Trophoblast cell (in vitro differentiated cells and primary cell): ENCODE data around the gene BARHL2.

Source experiments
- DNase-seq, 2 donors: peaks; one replicate each; pipeline ENCODE4 v3.0.0-alpha.2; 2016
- H2AFZ ChIP-seq: 2 replicates; pipeline ENCODE4 v1.6.1; 2013; ENCODE audit warnings: low read length, moderate library complexity, mild to moderate bottlenecking; ENCODE audit not compliant: insufficient read depth, poor library complexity
- H2AK5ac ChIP-seq: 2 replicates; pipeline ENCODE4 v1.6.1; 2013; ENCODE audit warnings: mild to moderate bottlenecking, low read length
- H2BK120ac ChIP-seq: 2 replicates; pipeline ENCODE4 v1.6.1; 2013; ENCODE audit warnings: low read length, mild to moderate bottlenecking, moderate library complexity; ENCODE audit not compliant: insufficient read depth, poor library complexity
- H2BK12ac ChIP-seq: 2 replicates; pipeline ENCODE4 v1.6.1; 2013; ENCODE audit warnings: mild to moderate bottlenecking, low read length, moderate library complexity
- H2BK5ac ChIP-seq: 2 replicates; pipeline ENCODE4 v1.6.1; 2013; ENCODE audit warnings: low read length, low read depth, moderate library complexity, mild to moderate bottlenecking; ENCODE audit not compliant: poor library complexity
- H3K14ac ChIP-seq: 2 replicates; pipeline ENCODE4 v1.6.1; 2013; ENCODE audit warnings: mild to moderate bottlenecking, low read length
- H3K18ac ChIP-seq: 2 replicates; pipeline ENCODE4 v1.6.1; 2013; ENCODE audit warnings: mild to moderate bottlenecking, low read length
- H3K23ac ChIP-seq: 2 replicates; pipeline ENCODE4 v1.6.1; 2013; ENCODE audit warnings: low read length
- H3K27ac ChIP-seq: 2 replicates; pipeline ENCODE4 v1.5.1; 2013; ENCODE audit warnings: low read depth, mild to moderate bottlenecking, inconsistent platforms, low read length, moderate library complexity
- H3K27me3 ChIP-seq: 2 replicates; pipeline ENCODE4 v1.6.1; 2013; ENCODE audit warnings: inconsistent platforms, mild to moderate bottlenecking, low read length, moderate library complexity; ENCODE audit not compliant: insufficient read depth
- H3K36me3 ChIP-seq, 2 experiments: 1 replicate in 1 of 2; 2 replicates in 1 of 2; pipeline ENCODE4 v1.6.1; 2013; ENCODE audit warnings: low read length in 2 of 2, mild to moderate bottlenecking in 2 of 2, moderate library complexity in 1 of 2; ENCODE audit not compliant: insufficient read depth in 2 of 2, control insufficient read depth in 1 of 2
- H3K4ac ChIP-seq: 2 replicates; pipeline ENCODE4 v1.6.1; 2013; ENCODE audit warnings: low read depth, mild to moderate bottlenecking, low read length, moderate library complexity
- H3K4me1 ChIP-seq, 2 experiments: 1 replicate in 1 of 2; 2 replicates in 1 of 2; pipeline ENCODE4 v1.6.1; 2013; ENCODE audit warnings: low read length in 2 of 2, mild to moderate bottlenecking in 2 of 2, moderate library complexity in 1 of 2; ENCODE audit not compliant: insufficient read depth in 2 of 2, control insufficient read depth in 1 of 2
- H3K4me2 ChIP-seq: 2 replicates; pipeline ENCODE4 v1.6.1; 2013; ENCODE audit warnings: inconsistent platforms, mild to moderate bottlenecking, low read length, moderate library complexity
- H3K4me3 ChIP-seq: 2 replicates; pipeline ENCODE4 v1.5.1; 2013; ENCODE audit warnings: mild to moderate bottlenecking, low read depth, low read length, inconsistent platforms
- H3K79me1 ChIP-seq: one replicate; pipeline ENCODE4 v1.6.1; 2013; ENCODE audit warnings: low read length
- H3K79me2 ChIP-seq: 2 replicates; pipeline ENCODE4 v1.6.1; 2013; ENCODE audit warnings: low read length, mild to moderate bottlenecking; ENCODE audit not compliant: control insufficient read depth, insufficient read depth, poor library complexity
- H3K9ac ChIP-seq: 2 replicates; pipeline ENCODE4 v1.6.1; 2013; ENCODE audit warnings: mild to moderate bottlenecking, low read length
- H3K9me3 ChIP-seq: 2 replicates; pipeline ENCODE4 v1.6.1; 2013; ENCODE audit warnings: low read depth, mild to moderate bottlenecking, control low read depth, inconsistent platforms, low read length; ENCODE audit not compliant: insufficient read depth
- H4K12ac ChIP-seq: 2 replicates; pipeline ENCODE4 v1.6.1; 2013; ENCODE audit warnings: low read depth, mild to moderate bottlenecking, low read length, moderate library complexity
- H4K8ac ChIP-seq: 2 replicates; pipeline ENCODE4 v1.6.1; 2013; ENCODE audit warnings: low read depth, mild to moderate bottlenecking, low read length, moderate library complexity
- H4K91ac ChIP-seq: one replicate; pipeline ENCODE4 v1.6.1; 2013; ENCODE audit warnings: low read depth, mild to moderate bottlenecking, low read length, moderate library complexity
- WGBS: extraction: QIAGEN DNeasy Blood & Tissue Kit; methylation state at CpG from one replicate; pipeline ENCODE4 v1.1.7; 2013; ENCODE audit warnings: missing lambda C conversion rate; ENCODE audit not compliant: insufficient read length, insufficient coverage; ENCODE audit errors: extremely low coverage; 5-methylcytosine and 5-hydroxymethylcytosine counted together

Gene BARHL2

GRCh38 chr1:90709535-90709934 lies 7.6 kb downstream of the BARHL2 start:
- no peak overlapping the region for H3K27ac ChIP-seq
- no peak overlapping the region for H2BK5ac ChIP-seq
- DNase-seq = no peak
- no peak overlapping the region for H3K14ac ChIP-seq
- no peak overlapping the region for H3K9ac ChIP-seq
- no peak overlapping the region for H3K23ac ChIP-seq
- H3K36me3 ChIP-seq = no peaks in the 10 kb centered on the region
- no peak overlapping the region for H2BK120ac ChIP-seq
- no peaks in the 10 kb centered on the region for H3K79me1 ChIP-seq
- no peak overlapping the region for H4K12ac ChIP-seq
- no peak overlapping the region for H3K4me2 ChIP-seq
- H4K91ac ChIP-seq = no peak overlapping the region
- no peak overlapping the region for H4K8ac ChIP-seq
- no CpG with 5 or more reads among the region's 2 CpGs for WGBS
- no peak overlapping the region for H2AFZ ChIP-seq
- no peak overlapping the region for H3K4ac ChIP-seq
- H3K79me2 ChIP-seq = no peaks in the 10 kb centered on the region
- no peak overlapping the region for H2AK5ac ChIP-seq
- H3K4me3 ChIP-seq = no peak overlapping the region
- H3K18ac ChIP-seq = no peak overlapping the region
- peaks cover 4 to 5% of the 10 kb centered on the region in 2 experiments for H3K4me1 ChIP-seq
- peaks cover 76% of the 10 kb centered on the region for H3K27me3 ChIP-seq
- H3K9me3 ChIP-seq = peaks cover 5% of the 10 kb centered on the region
- no peak overlapping the region for H2BK12ac ChIP-seq

GRCh38 chr1:90708826-90709225 lies 8.3 kb downstream of the BARHL2 start:
- Histone ChIP-seq H2AK5ac (no peak overlapping the region), H3K79me2 (no peaks in the 10 kb centered on the region), H3K27ac (no peak overlapping the region), H3K9ac (no peak overlapping the region), H3K9me3 (peaks cover 4% of the 10 kb centered on the region), H3K14ac (no peak overlapping the region), H3K23ac (no peak overlapping the region), H3K18ac (no peak overlapping the region), H3K4ac (no peak overlapping the region), H4K12ac (no peak overlapping the region), H3K4me1 (peaks cover 4 to 5% of the 10 kb centered on the region in 2 experiments), H4K91ac (no peak overlapping the region), H3K4me3 (no peak overlapping the region), H3K4me2 (no peak overlapping the region), H3K79me1 (no peaks in the 10 kb centered on the region), H2BK120ac (no peak overlapping the region), H2BK5ac (no peak overlapping the region), H4K8ac (no peak overlapping the region), H3K27me3 (peaks cover 69% of the 10 kb centered on the region), H3K36me3 (no peaks in the 10 kb centered on the region), H2BK12ac (no peak overlapping the region), H2AFZ (no peak overlapping the region)
- WGBS = no CpG with 5 or more reads among the region's 2 CpGs
- DNase-seq = no peak

GRCh38 chr1:90708236-90708786 lies 8.8 kb downstream of the BARHL2 start:
- no CpG with 5 or more reads among the region's 6 CpGs for WGBS
- H3K23ac ChIP-seq = no peak overlapping the region
- H2AK5ac ChIP-seq = no peak overlapping the region
- H3K18ac ChIP-seq = no peak overlapping the region
- H3K4ac ChIP-seq = no peak overlapping the region
- no peak overlapping the region for H3K27ac ChIP-seq
- no peak overlapping the region for H3K4me3 ChIP-seq
- H2AFZ ChIP-seq = no peak overlapping the region
- no peaks in the 10 kb centered on the region for H3K36me3 ChIP-seq
- H4K91ac ChIP-seq = no peak overlapping the region
- no peaks in the 10 kb centered on the region for H3K79me1 ChIP-seq
- peaks cover 2% of the 10 kb centered on the region for H3K9me3 ChIP-seq
- no peak overlapping the region for H3K9ac ChIP-seq
- peaks cover 64% of the 10 kb centered on the region for H3K27me3 ChIP-seq
- H4K12ac ChIP-seq = no peak overlapping the region
- H3K14ac ChIP-seq = no peak overlapping the region
- no peaks in the 10 kb centered on the region for H3K79me2 ChIP-seq
- H2BK120ac ChIP-seq = no peak overlapping the region
- no peak overlapping the region for H2BK5ac ChIP-seq
- DNase-seq = no peak
- H2BK12ac ChIP-seq = no peak overlapping the region
- H3K4me1 ChIP-seq = peaks cover 4 to 5% of the 10 kb centered on the region in 2 experiments
- H3K4me2 ChIP-seq = no peak overlapping the region
- no peak overlapping the region for H4K8ac ChIP-seq

GRCh38 chr1:90707363-90707710 lies 9.8 kb downstream of the BARHL2 start:
- peak; percentile 57 to 78 for DNase-seq
- Histone ChIP-seq H3K27me3 (peaks cover 55% of the 10 kb centered on the region), H3K27ac (no peak overlapping the region), H3K9me3 (peaks cover 2% of the 10 kb centered on the region), H3K4me2 (peak overlapping the region; percentile 81), H3K79me2 (no peaks in the 10 kb centered on the region), H3K9ac (no peak overlapping the region), H3K4ac (no peak overlapping the region), H3K23ac (no peak overlapping the region), H2BK12ac (no peak overlapping the region), H3K4me3 (no peak overlapping the region), H4K91ac (no peak overlapping the region), H2AFZ (no peak overlapping the region), H3K79me1 (no peaks in the 10 kb centered on the region), H4K12ac (no peak overlapping the region), H2AK5ac (no peak overlapping the region), H3K18ac (no peak overlapping the region), H2BK5ac (no peak overlapping the region), H3K14ac (no peak overlapping the region), H3K4me1 (peaks cover 4 to 5% of the 10 kb centered on the region in 2 experiments), H4K8ac (no peak overlapping the region), H2BK120ac (no peak overlapping the region), H3K36me3 (no peaks in the 10 kb centered on the region)
- WGBS = no CpG with 5 or more reads among the region's 21 CpGs
